Esophagus muscularis mucosa (tissue), 4 donors: ENCODE data around the gene EFR3B.

Experiments used
- EP300 ChIP-seq: sonication (generic); formaldehyde crosslinking; IDR thresholded peaks from one replicate; pipeline ENCODE4 v1.6.1; 2017; ENCODE audit warnings: antibody characterized with exemption
- POLR2A ChIP-seq: fragments of 450-650 bp; IDR thresholded peaks from one replicate; pipeline ENCODE4 v1.6.1; 2017; ENCODE audit warnings: antibody characterized with exemption, moderate library complexity, mild to moderate bottlenecking, low read depth
- POLR2AphosphoS5 ChIP-seq, 2 donors: sonication (generic); formaldehyde crosslinking; IDR thresholded peaks; one replicate each; pipeline ENCODE4 v1.6.1; 2017; ENCODE audit warnings: antibody characterized with exemption in 2 of 2
- TF ChIP-seq, protein P1 (sequence below), 3 experiments: fragments of 200-600 bp in 2 of 3; fragments of 450-650 bp in 1 of 3; sonication (generic) in 2 of 3; IDR thresholded peaks; one replicate each; pipeline ENCODE4 v1.5.1; 2017 to 2019; ENCODE audit warnings: antibody characterized with exemption in 3 of 3, mild to moderate bottlenecking in 2 of 3, moderate library complexity in 1 of 3

DNA sequence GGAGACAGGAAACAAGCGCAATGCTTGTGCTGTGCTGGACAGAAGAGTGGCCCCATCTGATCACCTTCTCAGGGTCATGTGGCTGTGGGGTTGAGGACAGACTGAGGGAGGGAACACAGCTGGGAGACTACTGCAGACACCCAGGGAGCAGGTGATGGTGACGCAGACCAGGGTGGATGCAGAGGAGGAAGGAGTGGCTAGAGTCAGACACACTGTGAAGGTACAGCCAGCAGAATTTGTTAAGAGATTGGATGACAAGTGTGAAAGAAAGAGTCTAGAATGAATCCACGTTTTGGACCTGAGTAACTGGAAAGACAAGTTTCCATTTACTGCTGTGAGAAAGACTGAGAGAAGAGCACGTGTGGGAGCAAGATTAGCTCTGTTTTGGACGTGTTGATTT is 142.4 kb downstream of the EFR3B start:
- TF ChIP-seq, protein P1, sequence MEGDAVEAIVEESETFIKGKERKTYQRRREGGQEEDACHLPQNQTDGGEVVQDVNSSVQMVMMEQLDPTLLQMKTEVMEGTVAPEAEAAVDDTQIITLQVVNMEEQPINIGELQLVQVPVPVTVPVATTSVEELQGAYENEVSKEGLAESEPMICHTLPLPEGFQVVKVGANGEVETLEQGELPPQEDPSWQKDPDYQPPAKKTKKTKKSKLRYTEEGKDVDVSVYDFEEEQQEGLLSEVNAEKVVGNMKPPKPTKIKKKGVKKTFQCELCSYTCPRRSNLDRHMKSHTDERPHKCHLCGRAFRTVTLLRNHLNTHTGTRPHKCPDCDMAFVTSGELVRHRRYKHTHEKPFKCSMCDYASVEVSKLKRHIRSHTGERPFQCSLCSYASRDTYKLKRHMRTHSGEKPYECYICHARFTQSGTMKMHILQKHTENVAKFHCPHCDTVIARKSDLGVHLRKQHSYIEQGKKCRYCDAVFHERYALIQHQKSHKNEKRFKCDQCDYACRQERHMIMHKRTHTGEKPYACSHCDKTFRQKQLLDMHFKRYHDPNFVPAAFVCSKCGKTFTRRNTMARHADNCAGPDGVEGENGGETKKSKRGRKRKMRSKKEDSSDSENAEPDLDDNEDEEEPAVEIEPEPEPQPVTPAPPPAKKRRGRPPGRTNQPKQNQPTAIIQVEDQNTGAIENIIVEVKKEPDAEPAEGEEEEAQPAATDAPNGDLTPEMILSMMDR (IDR thresholded peaks at IDR 0.05) = no peak
- TF ChIP-seq POLR2A = no peak
- no peak for TF ChIP-seq EP300
- TF ChIP-seq POLR2AphosphoS5 (IDR thresholded peaks at IDR 0.05) = no peak
